DMS 273 (cell line): ENCODE results near the gene WNT4.

Experiments
- DNase-seq: peaks from one replicate; lab custom pipeline; 2025; ENCODE audit not compliant: unreplicated experiment; lab: John Stamatoyannopoulos, UW

WNT4 gene

GRCh38 chr1:22132517-22133235 lies 10.2 kb downstream of the WNT4 start:
- DNase-seq = peak; percentile 86

- peak; percentile 79 for DNase-seq
These were observed 10.9 kb downstream of the WNT4 start for GRCh38 chr1:22131875-22132486.

- no peak for DNase-seq
These were observed 11.8 kb downstream of the WNT4 start for GRCh38 chr1:22131062-22131461.

- no peak for DNase-seq
These were observed 13.3 kb downstream of the WNT4 start for GRCh38 chr1:22129501-22130117.

DNA sequence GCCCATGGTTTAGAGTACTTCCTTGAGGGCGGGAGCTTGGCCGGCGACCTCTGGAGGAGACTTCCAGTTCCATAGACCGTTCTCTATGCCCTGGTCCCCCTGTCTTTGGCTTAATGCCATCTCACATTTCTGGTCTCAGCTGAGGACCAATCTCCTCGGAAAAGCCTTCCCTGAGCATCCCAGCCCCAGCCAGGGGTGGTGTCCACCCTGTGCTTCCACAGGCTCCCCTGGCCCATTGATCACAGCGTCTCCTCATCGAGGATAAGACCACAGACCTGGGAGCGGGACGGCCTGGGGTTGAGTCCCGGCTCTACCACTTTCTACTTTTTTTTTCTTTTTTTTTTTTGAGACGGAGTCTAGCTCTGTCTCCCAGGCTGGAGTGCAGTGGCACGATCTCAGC lies 14.5 kb downstream of the WNT4 start:
- no peak for DNase-seq

- no peak for DNase-seq
These were observed 15.2 kb downstream of the WNT4 start for GRCh38 chr1:22127731-22128130.

DNA sequence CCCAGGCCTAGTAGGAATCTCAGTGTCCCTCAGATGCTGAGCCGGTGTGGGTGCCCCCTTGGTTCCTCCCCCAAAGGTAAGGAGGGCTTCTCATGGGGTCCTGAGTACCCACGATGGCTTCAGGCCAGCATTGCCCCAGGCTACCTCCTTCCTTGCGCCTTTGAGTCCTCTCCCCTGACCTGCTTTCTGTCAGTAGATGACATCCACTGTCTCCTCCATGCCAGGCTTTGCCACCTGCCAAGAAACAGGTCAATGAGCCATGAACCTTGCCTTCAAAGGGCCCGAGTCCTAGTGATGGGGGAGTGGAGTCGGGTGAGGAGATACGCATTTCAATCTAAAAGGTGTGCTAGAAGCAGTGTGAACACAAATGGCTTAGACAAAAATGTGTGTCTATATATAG lies 15.6 kb downstream of the WNT4 start:
- no peak for DNase-seq

- no peak for DNase-seq
These were observed 16.4 kb downstream of the WNT4 start for GRCh38 chr1:22126531-22126930.

DNA sequence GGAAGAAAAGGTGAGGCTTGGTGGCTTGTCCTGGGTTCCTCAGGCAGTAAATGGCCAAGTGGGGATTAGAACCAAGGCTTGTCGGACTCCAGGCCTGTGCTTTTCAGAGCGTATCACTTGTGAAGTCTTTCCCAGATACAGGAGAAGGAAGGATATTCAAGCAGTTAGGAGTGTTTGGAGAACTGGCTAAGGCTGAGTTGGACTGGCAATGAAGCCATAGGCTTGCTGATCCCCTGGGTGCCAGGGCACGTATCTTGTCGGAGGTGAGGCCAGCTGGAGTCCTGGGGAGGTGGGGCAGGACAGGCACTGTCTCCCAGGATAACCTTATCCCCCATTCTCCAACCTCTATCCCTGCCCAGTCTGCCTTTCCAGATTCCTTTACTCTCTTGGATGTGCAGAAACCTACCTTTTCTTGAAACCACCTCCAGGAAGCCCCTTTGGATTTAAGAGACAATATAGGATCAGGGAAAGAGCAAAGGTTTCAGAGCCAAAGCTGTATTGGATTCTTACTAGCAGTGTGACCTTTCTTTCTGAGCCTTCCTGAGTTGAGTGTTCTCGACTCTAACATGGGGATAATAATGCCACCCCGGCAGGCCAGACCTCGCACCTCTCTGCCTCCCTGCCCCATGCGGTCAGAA lies 18.2 kb downstream of the WNT4 start:
- no peak for DNase-seq

- DNase-seq = no peak
These were observed 18.9 kb downstream of the WNT4 start for GRCh38 chr1:22123901-22124404.

- no peak for DNase-seq
These were observed 19.9 kb downstream of the WNT4 start for GRCh38 chr1:22123071-22123390.

- no peak for DNase-seq
These were observed 20.4 kb downstream of the WNT4 start for GRCh38 chr1:22122273-22123070.

DNA sequence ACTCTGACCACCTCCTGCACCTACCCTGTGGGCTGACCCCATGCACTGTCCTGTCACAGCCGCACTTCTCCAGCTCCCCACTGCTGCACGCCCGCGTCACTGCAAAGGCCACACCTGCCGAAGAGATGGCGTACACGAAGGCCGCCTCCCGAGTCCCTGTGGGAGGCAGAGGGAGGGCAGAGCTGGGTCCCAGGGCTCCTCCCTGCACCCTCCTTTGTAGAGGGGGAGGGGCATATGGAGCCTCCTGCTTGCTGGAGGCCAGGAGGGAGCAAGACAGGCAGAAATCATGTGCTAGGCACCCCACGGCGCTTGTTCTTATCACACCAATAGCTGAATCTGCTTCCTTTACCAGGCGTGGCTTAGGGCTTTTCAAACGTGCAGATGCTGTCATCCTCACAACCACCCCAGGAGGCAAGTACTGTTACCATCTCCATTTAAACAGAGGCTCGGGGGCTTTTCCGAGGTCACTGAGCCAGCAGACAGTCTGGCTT lies 21.4 kb downstream of the WNT4 start:
- DNase-seq = peak; percentile 24

GRCh38 chr1:22120469-22120790 lies 22.5 kb downstream of the WNT4 start:
- DNase-seq = no peak

- no peak for DNase-seq
These were observed 23.1 kb downstream of the WNT4 start for GRCh38 chr1:22119626-22120468.

- DNase-seq = no peak
These were observed 24.5 kb downstream of the WNT4 start for GRCh38 chr1:22118291-22118992.

DNA sequence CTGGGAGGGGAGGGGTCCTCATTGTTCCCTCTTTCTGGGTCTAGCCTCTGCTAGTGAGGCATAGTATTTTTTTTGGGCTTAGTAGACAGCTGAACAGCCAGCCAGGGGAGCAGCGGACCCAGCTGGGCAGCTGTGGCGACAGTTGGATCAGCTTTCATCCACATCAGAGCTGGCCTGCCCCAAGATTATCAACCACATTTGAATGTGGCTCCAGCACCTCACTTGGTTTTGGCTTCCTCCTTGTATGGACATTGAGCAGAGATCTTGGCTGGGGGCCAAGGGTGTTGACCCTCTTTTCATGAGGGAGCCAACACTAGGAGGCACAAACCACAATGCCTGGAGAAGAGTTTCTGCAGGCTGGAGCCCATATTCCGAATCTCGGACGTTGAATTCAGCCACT lies 25.0 kb downstream of the WNT4 start:
- peak; percentile 29 for DNase-seq

DNA sequence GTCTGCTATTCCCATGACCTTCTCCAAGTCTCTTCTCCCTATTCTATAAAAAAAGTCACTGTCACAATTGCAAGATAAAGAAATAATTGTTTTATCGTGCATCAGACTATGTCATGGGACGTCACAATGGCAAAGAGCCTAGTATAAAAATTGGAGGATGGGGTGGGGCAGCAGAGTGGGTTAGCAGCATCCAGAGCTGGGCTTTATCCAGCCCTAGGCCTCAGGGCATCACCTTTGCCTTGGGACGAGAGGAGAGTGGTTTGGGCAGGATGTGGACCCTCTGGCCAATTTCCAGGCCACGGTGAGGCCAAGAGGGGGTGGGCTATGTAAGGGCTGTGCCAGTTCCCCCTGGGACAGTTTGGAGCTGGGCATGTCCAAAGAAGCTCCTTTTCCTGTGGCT lies 25.7 kb downstream of the WNT4 start:
- DNase-seq = no peak

DNA sequence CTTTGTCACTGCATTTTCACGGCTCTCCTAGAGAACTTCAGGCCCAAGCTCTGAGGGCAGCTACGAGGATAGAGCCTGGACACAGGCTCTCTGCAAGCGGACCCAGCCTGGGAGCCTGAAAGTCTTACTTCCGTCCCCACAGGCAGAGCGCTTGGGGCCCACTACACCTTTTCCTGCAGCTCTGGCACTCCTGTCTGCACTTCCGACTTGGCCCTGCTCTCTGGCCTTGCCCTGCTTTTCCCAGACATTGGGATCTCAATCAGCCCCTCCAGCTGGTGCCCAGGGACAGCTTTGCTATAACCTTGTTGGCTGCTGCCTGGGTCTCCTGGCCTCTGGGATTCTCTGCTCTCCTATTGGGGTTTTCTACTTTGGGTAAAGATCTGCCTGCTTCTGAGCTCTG lies 27.6 kb downstream of the WNT4 start:
- no peak for DNase-seq
